ENCODE data around the gene MGAT5.
A peak's percentile ranks its signal among the peaks of the same experiment; 100 is the strongest.

MGAT5 gene

DNA sequence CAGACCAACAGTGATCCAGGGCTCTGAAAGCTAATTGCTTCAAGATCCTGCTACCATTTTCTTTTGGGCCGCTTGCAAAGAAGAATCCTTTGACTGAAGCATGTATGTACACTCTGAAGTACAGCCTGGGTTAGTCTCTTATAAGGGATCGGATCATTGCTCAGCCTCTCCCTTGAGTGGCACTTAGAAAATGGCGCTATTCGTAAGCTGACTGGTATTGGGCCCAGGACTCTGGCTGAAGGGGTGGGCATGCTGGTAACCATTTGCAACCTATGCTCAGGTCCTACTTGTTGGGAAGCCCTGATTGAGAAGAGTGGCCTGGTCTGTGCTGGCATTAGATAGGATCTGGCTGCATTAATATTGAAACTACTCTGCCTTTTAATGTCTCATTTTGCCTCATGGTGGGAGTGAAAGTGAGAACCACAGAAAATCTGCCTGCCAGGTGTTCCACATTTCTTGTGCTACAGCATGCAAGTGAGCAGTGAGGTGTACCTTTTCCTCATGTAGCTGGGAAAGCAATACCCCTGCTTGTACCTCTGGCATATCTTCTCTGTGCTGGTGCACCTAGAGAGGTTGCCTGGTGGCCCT lies 661 bp upstream of the MGAT5 start:
- no peak for FAIRE-seq

DNA sequence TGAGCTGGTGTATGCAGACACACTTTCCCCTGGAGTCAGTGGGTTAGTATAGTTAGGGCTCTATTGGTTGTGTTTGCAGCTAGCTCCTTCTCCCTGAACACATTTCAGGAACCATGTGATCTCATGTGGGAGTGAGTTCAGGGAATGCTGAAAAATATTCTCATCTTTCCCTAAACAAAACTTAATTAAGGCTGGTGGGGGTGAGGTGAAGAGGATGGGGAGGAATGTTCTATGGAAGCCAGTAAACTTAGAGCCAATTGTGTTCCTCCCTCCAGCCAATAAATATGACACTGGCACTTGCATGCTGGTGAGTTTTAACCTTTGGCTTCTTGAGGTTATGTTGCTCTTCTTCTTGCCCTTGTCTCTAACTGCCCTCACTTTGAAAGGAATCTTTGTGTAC lies 952 bp downstream of the MGAT5 start:
- FAIRE-seq (no peak), DNase-seq (ENCODE audit: low spot score) (no peak)

More for the DNA sequence above, 661 bp upstream of the MGAT5 start:
- no peak for DNase-seq (ENCODE audit: low spot score)

DNA sequence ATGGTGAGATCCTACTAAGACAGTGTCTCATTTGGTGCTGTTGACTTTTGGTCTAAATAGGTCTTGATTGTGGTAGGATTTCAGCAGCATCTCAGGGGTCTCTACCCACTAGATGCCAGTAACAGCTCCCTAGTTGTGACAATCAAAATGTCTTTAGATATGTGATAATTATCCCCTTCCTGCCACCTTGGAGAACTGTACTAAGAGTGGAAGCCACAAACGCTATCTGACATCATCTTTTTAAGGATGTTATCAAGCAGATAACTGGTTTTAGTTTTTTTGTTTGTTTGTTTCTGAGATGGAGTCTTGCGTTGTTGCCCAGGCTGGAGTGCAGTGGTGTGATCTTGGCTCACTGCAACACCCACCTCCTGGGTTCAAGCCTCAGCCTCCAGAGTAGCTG lies 3.1 kb downstream of the MGAT5 start:
- no peak for FAIRE-seq
- no peak for DNase-seq (ENCODE audit: low spot score)

DNA sequence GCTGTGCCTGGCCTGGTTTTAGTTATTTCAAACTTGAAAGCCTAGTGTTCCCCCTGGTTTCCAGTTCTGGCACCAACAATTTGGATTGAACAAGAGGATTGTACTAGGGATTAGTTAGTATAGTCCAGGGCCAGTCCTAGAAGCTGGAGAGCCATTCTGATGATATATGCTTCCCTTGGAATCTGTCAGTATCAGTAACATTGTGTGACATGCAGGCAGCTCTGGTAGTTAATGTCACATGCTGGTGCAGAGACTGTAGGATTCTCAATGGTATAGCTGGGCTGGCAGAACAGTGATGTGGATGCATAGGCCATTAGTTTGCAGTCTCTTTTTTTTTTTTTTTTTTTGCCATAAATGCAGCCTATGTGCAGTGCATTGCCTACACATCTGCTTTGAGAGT lies 3.6 kb downstream of the MGAT5 start:
- DNase-seq (ENCODE audit: low spot score), result no peak
- FAIRE-seq, result no peak

DNA sequence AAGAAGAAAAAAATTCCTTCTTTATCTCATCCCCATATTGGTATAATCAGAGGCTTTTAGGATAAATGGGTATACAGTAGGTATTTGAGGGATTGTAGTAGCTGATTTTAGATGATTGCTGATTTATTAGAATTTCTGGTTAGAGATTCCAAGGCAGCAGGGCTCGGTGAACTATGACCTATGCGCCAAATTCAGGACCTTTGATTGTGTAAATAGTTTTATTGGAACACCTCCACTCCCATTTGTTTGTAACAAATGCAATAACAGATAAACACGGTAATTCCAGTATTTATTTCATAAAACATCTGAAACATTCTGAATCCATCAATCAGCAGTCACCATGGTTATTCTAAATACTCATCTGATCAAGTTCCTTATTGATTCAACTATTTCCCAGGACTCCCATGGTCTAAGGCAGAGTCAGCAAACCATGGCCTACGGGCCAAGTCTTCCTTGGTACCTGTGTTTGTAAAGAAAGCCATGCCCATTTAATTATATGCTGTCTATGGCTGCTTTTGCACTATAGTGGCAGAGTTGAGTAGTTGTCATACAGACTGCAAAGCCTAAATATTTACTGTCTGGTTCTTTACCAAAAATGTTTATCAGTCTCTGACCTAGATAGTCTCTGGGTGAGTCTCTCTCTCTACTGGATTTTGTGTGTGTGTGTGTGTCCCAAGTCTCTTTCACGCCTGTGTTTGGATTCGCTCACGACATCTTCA lies 4.3 kb downstream of the MGAT5 start:
- no peak for DNase-seq (ENCODE audit: low spot score)
- no peak for FAIRE-seq

DNA sequence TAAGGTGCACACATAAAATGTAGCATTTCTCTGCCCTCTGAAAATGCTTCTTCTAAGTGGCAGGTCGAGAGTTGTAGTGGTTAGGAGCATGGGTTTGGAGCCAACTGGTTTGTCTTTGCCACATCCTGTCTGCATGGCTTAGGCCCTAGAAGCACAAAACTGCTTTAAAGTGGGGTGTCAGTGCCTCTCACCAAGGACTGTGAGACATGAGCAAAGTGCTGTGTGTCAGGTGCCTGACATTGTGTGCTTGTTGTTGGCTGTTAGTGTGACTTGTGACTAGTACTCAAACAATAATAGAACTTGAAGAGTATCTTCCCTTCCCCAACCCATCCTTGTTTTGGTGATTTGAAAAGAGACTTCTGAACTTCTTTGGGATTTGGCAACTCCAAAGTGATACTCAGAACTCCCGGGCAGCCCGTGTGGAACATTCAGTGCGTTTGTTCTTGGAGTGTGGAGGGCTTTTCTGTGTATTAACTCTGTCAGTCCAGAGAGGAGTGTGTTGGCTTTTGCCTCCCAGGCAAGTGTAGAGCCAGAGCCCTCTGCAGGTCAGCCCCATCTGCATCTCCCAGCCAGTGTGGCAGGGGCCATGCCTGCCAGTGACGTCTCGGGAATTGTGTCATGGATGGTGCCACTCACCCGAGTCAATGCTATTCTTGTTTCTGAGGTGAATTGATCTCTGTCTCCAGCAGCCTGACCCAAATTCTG lies 5.0 kb downstream of the MGAT5 start:
- FAIRE-seq, result no peak
- no peak for DNase-seq (ENCODE audit: low spot score)

DNA sequence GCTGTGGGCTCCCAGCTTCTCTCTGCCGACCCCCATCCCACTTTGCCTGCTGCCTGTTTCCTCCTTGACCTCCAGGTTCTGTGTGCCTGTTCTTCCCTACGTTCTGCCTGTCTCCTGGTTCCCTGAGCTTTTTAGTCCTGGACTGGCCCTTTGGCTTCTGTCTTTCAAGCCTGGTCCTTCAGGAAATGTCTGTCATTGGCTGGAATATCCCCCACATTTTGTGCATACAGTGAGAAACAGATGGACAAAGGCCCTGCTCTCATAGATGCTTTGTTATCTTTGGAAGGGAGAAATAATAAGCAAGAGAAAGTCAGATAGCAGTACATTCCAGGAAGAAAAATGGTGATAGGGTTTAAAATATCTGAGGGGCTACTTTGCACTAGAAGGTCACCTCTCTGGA lies 5.7 kb downstream of the MGAT5 start:
- DNase-seq (ENCODE audit: low spot score) (no peak), FAIRE-seq (no peak)

DNA sequence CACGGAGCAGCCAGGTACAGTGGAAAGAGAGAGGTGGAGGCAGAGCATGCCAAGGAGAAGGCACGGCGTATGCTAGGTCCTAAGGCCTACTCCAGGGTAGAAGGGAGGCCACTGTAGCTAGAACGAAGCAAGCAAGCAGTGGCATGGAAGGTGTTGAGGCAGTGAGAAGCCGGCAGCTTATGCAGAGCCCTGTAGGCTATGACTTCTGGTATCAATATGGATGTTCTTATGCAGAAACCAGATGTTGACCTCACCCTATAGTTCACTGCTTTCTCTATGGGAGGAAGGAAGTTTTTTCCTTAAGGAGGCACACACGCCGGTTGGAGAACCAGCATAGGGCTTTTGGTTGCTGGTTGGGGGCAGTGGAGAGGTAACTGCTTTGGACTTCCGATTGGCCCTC lies 6.1 kb downstream of the MGAT5 start:
- FAIRE-seq, result no peak
- no peak for DNase-seq (ENCODE audit: low spot score)

DNA sequence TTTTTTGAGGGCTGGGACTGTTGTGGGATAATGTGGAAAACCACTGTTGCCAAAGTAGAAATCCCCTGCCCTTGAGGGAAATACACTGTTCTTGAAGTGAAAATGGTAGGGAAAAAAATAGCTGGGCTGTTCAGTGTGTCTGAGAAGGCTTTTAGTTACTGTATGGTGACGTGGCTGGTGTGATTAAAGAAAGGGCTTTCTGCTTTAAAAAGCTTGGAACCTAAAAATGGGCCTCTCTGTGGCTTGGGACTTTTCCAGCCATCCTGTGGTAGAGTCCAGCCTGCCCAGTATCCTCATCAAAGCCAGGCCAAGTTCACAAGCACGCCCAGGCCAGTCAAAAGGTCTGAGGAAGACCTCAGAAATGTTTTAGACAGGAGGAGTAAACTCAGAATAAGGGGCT lies 6.8 kb downstream of the MGAT5 start:
- DNase-seq (ENCODE audit: low spot score), result no peak

DNA sequence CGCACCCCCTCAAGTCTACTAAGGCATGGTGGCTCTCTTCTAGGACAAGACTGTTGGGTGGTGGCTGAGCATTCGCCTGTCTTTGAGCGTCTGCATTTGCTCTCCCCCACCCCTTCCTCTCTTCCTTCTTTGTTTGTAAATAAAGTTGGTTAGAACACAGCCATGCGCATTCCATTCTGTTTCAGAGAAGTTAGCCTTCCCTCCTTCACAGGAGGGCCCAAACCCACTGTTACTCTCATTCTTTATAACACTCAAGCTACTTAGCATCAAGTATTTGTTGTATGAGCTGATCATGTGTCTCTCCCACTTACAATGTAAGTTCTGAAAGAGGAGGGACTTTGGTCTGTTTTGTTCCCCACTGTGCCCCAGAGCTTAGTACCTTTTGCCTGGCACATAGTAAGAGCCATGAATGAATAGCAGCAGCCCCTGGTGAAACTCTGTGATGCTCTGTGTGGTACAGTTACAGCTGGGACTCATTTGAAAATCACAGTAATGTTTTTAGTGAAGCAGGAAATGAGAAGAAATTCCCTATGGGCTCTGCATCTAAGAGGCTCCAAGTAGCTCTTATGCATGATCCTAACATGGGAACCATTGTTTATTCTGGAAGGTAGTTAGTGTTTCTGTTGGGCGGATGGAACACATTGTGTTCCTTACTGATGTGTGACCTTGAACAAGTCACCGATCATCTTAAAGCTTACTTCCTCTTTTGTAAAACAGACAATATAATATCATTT lies 7.7 kb downstream of the MGAT5 start:
- DNase-seq (ENCODE audit: low spot score), result no peak
- no peak for FAIRE-seq

More for the DNA sequence above, 6.8 kb downstream of the MGAT5 start:
- no peak for FAIRE-seq

DNA sequence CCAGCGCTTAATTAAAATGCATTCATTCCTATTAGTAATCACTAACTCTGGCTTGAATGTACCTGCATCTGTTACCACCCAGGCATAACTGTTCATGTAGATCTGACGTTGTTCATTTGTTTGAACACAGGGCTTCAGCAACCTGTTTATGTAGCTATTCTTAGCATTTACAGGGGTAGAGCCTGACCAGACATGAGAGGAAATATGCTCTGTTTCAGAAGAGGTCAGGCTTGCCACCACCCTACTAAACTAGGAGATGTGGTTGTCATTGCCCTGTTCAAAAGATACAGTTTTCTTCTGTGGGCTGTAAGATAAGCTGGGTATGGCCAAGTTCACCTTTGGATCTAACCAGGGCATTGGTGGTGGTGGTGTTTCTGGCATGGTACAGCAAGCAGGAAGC lies 8.8 kb downstream of the MGAT5 start:
- no peak for FAIRE-seq
- DNase-seq (ENCODE audit: low spot score), result no peak

DNA sequence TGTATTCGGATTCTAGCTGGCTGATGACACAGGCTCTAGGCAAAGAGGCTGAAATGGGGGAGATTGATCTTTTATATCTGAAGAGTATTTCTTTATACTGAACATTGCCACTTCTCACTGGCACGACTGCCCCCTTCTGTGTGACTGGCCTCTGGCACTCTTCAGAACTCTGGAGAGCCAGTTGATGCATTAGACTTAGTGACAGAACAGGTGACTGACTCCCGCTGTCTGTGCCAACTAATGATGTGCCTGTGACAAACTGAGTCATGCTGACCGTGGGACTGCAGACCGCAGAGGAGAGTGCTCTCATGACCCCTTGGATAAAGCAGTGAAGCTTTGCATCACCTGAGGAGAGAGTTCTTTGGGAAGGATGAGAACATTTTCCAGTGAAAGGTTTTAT lies 14.4 kb downstream of the MGAT5 start:
- FAIRE-seq, result peak; percentile 86
- peak; percentile 81 for DNase-seq (ENCODE audit: low spot score)

DNA sequence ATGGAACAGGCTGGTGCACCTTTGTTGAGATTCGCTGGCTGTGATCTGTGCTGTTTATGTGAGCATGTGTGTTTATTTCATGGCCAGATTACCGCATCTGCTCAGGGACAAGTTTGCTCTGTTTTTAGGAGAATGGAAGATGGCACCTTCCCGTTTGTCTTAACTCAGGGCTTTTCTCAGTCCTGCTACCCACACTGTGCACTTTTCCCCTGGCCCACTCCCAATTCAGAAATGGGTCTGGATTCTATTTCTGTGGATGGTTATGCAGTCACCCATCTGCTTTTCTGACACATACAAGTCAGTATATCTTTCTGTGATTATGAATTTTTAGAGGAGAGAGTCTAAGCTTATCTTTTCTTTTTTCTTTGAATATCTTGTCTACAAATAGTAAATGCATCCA lies 15.4 kb downstream of the MGAT5 start:
- DNase-seq (ENCODE audit: low spot score), result no peak
- FAIRE-seq, result no peak

DNA sequence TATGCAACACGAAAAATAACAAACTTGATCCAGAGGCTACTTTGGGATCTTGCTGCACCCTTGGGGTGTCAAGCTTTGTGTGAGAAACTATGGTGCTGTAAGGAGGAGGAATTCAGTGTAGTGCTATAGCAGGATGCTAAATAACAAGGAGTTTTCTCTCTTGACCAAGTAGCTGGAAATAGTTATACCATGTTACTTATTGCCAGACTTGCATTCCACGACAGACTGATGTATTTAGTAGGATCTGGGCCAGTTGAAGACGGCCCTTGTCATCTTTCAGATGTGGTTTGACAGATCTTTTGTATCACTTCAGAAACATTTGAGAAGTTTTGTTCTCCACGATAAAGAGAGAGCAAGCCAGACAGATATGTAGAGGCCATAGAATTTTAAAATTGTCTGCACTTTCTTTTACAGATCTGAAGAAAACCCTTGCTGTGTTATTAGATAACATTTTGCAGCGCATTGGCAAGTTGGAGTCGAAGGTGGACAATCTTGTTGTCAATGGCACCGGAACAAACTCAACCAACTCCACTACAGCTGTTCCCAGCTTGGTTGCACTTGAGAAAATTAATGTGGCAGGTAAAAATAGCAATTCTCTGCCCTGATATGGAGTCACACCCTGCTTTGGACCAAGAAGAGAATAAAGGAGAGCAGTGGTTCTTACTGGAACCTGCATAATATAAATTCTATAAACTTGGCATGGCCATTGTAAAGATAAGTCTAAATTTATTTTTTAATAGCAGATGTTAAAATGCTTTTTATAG lies 16.3 kb downstream of the MGAT5 start:
- FAIRE-seq (peak; percentile 56), DNase-seq (ENCODE audit: low spot score) (peak; percentile 18)

DNA sequence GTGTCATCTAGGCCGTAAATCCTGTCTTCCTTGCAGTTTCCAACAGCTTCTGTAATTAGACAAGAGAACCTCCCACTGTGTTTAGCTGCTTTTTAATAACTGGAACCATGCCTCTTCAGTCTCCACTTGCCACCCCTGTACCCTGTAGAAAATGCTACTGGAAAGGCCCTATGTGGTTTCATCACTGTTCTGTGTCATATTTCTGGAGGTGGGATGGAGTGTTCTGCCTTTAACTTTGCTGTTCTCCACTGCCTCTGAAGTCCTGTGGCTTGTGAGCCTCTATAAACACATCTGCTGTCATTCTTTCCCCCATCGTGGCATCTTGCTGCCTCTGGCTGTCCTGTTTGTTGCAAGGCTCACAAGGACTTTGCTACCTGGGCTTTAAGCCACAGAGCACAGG lies 17.9 kb downstream of the MGAT5 start:
- DNase-seq (ENCODE audit: low spot score) (no peak), FAIRE-seq (no peak)

DNA sequence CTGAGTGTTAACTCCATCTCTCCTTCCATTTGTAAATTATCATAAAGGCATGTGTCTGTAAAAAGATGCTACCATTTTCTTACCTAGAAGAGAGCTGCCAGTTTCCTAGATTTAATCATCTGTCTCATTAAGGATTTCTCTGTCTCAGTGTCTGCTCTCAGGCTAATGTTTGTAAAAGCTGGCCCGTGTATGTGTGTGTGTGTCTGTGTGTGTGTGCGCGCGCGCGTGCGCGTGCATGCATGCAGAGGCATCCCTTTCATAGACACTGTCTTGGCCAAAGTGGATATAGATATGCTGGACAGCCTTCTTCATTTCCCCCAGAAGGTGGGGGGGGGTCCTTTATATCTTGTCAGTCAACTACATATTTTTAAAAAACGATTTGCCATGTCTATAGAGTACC lies 18.9 kb downstream of the MGAT5 start:
- DNase-seq (ENCODE audit: low spot score) (no peak), FAIRE-seq (no peak)

DNA sequence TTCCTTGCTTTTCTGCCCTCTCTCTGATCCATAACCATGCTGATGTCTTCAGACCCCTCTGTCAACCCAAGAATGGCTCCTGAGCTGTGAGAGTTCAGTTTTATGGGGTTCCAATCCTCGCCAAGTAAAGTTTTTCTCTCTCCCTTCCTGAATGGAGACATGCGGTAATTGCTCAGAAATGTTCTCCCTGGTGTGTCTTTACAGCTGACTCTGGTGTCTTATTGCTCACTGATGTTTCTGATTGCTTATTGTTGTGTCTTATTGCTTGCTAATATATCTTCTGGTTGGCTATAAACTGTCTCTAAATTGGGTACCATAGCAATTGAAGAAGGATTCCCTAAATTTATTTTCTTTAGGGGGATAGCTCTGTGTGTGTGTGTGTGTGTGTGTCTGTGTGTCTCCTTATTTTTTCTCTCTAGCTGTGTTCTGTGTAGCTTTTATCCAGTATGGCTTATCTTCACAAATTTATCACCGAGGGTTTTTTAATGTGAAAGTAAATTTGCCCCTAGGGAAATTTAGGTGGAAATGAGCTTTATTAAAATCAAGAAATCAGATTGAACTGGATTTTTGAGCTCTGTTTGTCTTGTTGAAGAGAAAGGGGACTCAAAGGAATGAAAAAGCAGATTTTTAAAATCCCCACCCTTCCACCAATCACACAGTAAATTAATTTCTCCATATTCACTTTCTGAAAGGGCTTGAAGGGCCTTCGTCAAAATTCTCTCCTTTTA lies 19.5 kb downstream of the MGAT5 start:
- DNase-seq (ENCODE audit: low spot score), result no peak
- no peak for FAIRE-seq

DNA sequence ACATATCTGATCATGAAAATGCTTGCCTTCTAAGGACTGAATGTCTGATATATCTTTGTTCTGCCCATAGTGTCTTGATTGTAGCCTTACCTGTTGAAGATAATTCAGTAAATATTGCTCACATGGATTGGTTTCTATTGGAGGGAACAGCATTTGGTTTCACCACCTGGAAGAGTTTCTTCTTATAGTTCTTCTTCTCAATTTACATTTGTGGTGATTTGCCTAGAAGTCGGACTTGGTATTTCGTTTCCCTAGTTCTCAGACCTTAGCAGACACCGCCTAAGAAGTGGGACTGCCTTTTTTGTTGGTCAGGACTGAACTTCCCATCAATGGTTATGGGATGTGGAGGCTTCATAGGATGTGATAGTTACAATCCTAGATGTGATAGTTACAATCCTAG lies 20.2 kb downstream of the MGAT5 start:
- DNase-seq (ENCODE audit: low spot score) (no peak), FAIRE-seq (no peak)

DNA sequence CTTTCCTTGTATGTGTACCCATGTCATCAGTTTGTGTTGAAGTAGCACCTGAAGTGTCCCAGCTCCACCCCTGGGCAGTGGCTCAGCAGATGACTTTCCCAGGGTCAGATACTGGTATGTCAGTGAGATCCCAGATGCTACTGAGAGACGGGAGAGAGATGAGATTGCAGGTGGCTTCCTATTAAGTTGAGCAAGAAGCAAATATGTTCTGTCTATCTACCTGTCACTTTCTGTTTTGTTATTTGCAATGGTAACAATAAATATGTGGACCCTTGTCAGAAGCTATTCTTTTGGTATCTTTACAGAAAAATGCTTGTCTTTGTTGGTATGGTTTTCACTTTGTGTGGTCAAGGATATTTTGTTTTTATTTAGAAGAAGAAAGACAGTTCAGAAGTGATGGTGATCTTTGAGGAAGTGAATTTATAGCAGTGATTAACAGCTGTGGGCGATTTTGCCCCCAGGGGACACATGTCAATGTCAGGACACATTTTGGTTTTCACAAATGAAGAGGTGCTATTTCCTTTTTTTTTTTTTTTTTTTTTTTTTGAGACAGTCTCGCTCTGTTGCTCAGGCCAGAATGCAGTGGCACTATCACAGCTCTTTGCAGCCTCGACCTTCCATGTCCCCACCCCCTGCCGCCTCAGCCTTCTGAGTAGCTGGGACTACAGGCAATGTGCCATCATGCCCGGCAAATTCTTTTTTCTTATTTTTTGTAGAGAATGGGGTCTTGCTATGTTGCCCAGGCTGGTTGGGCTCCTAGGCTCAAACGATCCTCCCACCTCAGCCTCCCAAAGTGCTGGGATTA lies 21.4 kb downstream of the MGAT5 start:
- no peak for DNase-seq (ENCODE audit: low spot score)
- no peak for FAIRE-seq

Data from RCC 7860 (cell line).